Stimulated activated CD8-positive, alpha-beta memory T cell treated with anti-CD3 and anti-CD28 coated beads, Interleukin-7, amount 100 ng/mL, for 4 hours (primary cell): ENCODE results near the gene DPEP2.
"Not testable (repeated sequence)": the region's sequence is repeated elsewhere in the genome, so short reads cannot be mapped to it uniquely, and the experiment has no call there.

Experiments
- DNase-seq, 2 donors: peaks; one replicate each; pipeline ENCODE4 v3.0.0-alpha.2; 2020; ENCODE audit warnings: low read depth in 2 of 2

DPEP2 gene

GRCh38 chr16:67954421-67955196, 44.7 kb downstream of the DPEP2 start:
- no peak for DNase-seq

- DNase-seq: no peak
Measured at GRCh38 chr16:67953641-67954375, 45.5 kb downstream of the DPEP2 start.

DNA sequence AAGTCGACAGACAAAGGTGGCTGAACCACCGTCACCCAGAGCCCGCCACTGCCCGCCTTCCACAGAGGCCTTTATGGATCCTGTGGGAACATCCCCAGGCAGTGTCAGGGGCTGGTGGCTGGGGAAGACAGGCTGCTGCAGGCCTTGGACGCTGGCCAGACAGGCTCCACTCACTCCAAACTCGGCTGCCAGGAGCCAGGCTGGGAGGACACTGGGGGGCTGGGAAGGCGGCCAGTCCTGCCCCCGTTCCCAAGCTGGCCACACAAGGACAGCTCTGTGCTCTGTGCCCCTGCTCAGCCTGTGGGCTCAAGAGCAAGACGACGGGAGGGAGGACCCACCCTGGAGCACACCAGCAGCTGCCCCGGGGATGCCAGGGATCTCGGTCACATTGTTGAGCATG, 47.8 kb downstream of the DPEP2 start:
- DNase-seq: no peak

DNA sequence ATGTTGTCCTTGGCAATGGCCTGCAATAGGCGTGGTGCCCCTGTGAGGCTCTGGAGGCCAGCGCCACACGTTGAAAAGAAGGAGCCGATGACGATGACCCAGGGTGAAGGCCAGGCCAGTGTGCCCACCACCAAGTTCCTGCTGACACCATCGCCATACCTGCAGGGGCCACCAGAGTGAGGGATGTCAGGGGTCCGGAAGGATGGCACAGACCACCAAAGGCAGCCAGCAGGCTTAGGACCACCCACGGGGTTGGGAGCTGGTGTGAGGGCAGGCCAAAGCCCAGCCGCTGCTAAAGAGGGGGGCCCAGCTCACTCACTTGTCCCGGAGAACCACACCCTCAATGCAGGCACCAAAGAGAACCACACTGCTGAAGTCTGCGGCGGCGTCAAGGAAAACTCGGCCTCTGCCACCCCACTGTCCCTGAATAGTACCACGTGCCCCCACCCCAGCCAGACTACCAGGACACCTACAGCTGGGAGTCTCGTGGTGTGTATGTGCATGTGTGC, 48.9 kb downstream of the DPEP2 start:
- DNase-seq: no peak

DNA sequence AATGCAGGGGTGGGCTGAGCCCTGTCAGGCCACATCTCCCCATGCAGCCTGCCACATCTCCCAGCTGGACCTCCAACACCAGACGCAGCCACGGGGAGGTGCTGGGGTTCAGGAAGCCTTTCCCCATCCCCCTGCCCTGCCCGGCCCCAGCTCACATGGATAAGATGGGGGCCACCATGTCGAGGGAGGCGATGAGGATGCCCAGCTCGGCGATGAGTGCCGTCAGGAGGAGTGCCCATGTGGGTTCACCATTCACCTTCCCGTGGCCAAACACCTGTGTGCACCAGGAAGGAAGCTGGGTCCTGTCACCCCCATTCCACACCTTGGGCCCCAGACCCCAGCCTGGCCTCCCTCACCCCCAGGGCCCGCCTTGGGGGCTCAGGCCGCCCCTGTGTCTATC, 49.6 kb downstream of the DPEP2 start:
- DNase-seq: no peak

DNA sequence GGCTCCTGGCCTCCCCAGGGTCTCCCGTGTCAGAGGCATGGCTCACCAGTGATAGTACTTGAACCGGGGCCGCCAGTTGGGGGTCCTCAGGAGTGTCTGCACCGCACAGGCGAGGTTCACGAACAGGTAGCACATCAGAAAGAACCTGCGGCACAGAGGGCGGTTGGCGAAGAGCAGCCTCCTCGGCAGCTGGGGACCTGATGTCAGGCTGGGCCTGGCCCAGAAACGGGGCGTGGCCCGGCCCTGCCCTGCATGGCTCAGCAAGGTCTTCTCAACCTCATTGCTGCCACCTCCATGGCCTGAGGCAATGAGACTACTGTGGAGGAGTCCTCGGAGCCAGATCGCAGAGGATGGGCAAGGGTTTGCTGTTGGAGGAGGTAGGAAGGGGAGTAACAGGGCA, 51.3 kb downstream of the DPEP2 start:
- no peak for DNase-seq

GRCh38 chr16:67946966-67947558, 52.2 kb downstream of the DPEP2 start:
- no peak for DNase-seq

- no peak for DNase-seq
Measured at GRCh38 chr16:67946128-67946569, 53.1 kb downstream of the DPEP2 start.

DNA sequence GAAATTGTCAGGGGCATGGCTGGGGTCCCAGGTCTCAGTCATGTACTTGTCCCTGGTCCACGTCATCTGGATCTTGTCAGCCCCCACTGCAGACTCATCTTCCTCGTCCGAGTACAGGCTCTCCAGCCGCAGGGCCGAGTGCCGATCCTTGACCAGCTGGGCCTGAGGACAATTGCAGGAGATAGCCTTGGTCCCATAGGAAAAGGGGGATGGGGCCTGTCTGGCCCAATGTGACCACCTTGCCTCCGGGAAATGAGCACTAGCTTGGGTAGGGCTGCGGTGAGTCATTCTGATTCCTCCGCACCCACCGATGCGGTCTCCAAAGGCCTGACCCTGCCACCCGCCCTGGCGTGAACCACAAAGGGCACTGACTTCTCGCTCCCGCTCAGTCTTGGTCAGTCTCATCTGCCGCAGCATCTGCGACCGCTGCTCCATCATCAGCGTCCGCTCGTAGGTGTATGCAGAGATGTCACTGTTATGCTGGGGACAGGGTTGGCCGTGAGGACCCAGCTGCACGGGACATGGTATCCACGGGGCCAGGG, 53.8 kb downstream of the DPEP2 start:
- DNase-seq: no peak

DNA sequence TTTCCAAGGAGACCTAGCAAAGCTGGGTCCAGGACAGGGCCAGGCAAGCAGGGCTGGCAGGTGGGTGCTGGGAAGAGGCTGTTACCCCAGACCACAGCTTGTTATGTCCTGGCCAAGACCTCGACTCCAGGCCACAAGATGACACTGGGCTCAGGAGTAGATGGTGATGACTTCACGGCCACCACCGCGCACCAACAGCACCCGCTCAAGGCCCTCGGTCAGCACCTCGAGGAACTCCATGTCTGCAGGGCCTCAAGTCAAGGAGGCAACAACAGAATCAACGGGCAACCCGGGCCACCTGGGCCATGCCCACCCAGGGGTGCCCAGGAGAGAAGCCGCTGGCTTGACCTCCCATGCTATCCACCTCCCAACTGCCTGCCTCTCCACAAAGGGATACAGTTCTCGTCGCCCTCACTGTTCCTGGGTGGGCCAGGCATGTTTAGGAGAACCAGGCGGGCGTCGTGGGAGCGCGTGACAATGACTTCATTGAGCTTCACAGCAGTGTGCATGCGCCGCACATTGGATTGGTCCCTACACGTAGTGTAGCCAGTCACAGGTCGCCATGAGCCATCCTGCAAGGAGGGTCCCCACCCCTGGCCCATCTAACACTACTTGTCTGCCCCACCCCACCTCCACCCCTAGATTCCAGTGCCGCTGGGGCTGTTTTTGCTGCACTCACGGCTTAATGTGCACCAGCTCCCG, 54.4 kb downstream of the DPEP2 start:
- DNase-seq: no peak

DNA sequence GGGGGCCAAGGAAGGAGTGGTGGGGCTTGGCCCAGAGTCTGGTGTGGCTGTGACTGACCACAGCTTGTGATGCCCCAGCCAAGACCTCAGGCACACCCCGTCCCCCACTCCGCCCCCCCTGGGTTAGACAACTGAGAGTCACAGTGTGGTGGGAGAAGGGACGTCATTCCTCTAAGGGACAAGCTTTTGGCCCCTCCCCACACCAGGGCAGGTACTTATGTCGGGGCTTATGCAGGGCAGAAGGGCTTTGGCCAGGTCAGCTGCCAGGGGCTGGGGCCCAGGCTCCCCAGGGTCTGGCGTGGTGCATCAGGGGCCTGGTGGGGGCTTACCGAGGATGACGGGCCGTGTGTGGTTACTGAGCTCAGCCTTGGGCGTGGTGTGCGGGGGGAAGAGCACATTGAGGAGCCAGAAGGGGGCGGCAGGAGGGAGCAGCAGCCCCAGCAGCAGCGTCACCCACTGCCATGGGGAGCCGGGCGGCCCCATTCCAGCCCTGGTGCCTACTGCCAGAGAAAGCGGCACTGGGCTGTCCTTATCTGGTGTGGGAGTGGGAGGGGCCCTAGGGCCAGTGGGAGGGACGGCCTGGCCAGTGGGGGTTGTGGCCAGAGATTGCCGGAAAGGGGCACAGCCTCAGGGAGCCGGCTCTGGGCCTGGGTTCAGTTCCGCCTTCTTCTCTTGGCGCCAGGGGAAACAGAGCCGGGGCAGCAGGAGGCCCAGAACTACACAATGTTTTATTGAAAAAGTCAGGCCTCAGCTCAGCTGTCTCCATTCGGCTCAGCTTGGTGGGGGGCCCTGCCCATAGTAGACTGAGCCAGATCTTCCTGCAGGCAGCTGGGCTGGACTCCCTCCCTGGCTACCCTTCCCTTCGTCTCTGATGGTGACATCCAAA, 55.4 kb downstream of the DPEP2 start, which contains the start of gene LCAT:
Gene LCAT, minus strand, starts transcription at position 502 of the 886 bp plus-strand sequence. Its CDS starts 19 bp downstream, at position 483.
- DNase-seq: no peak

DNA sequence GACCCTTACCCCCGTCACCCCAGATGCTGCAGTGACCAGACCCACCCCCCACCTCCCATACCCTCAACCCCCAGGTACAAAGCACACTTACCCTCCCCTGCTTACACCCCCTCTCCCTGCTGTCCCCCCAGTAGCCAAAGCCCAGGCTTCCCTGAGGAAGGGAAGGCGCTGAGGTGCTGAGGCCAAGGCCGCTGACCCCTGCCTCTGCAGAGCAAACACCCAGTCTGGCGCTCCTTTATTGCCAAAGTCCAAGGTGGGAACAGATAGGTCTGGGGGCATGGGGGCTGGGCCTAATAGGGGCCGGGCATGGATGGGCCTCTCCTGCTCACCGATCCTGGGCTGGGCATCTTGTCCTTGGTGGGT, 56.0 kb downstream of the DPEP2 start:
- no peak for DNase-seq

DNA sequence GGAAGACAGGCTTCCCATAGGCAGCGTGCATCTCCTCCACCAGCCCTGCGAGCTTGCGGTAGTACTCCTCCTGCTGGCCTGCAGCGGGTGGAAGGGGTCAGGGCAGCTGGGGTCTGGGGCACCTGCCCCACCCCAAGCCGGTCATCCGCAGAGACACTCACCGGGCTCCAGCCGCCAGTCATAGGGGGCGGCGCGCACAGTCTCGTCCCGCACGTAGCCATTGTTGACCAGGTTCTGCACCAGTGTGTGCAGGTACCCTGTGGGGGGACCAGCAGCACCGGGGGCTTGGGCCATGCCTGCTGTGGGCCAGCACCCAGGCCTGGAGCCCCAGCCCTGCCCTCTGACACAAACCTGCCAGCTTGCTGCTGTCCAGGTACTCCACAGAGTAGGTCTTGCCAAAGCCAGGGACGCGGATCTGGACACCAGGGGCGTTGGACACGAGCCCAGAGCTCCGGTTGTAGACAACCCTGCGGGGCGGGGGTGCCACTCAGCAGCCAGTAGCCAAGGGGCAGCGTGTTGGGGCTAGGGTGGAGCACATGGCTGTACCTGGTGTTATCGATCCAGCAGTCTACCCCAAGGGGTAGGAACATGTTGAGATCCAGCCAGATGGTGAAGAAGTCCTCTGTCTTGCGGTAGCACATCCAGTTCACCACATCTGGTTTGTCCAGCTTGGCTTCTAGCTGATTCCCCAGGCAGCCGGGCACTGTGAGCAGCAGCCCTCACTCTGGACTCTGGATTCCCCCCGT, 56.6 kb downstream of the DPEP2 start:
- no peak for DNase-seq

DNA sequence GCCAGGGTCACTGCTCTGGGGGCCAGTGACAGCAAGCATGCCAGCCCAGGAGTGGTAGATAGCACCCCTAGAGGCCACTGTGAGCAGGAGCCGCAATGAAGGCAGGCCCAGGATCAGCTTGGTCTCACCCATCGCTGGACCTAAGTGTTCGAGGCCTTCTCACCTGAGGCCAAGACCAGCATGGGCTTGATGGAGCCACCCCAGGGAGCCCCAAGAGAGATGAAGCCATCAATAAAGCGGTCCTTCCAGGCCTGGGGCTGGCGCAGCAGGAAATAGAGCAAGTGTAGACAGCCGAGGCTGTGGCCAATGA, 57.1 kb downstream of the DPEP2 start:
- no peak for DNase-seq

- no peak for DNase-seq
Measured at GRCh38 chr16:67941469-67942199, 57.6 kb downstream of the DPEP2 start.

- DNase-seq: no peak
Measured at GRCh38 chr16:67940446-67941089, 58.7 kb downstream of the DPEP2 start.

GRCh38 chr16:67939507-67940445, 59.5 kb downstream of the DPEP2 start:
- DNase-seq: peak in 1 of 2 donors; percentile 26

- DNase-seq: not testable (repeated sequence)
Measured at GRCh38 chr16:67937713-67938112, 61.6 kb downstream of the DPEP2 start.
